CD14-positive monocyte (primary cell): ENCODE measurements around the gene MECP2. TPM values are rescaled to one million over a fixed set of nuclear protein-coding genes. Genes with fewer than 3 reads are reported as not detected.

ENCODE experiments used
- DNase-seq, 3 donors: peaks; one replicate each; pipeline ENCODE4 v3.0.0-alpha.2; 2011 to 2022
- H2AFZ ChIP-seq: 2 replicates; pipeline ENCODE4 v1.6.0; 2012; ENCODE audit warnings: mild to moderate bottlenecking, low read depth, low read length, inconsistent platforms; ENCODE audit not compliant: insufficient read depth, poor library complexity, severe bottlenecking
- H3K27ac ChIP-seq, 2 donors: 1 replicate in 1 of 2; 2 replicates in 1 of 2; pipeline ENCODE4 v1.5.1; 2012 to 2013; ENCODE audit warnings: low read length in 2 of 2, control low read depth in 1 of 2, inconsistent platforms in 1 of 2, low read depth in 1 of 2, mild to moderate bottlenecking in 1 of 2
- H3K27me3 ChIP-seq, 2 donors: one replicate each; pipeline versions ENCODE4 v1.6.0 to v1.6.1; 2011 to 2013; ENCODE audit warnings: low read length in 2 of 2; ENCODE audit not compliant: control insufficient read depth in 2 of 2, insufficient read depth in 2 of 2
- H3K36me3 ChIP-seq, 2 donors: replicated peaks in 1 of 2; 1 replicate in 1 of 2; 2 replicates in 1 of 2; pipeline versions ENCODE4 v1.5.1 to v1.6.1; 2012 to 2013; ENCODE audit warnings: low read length in 2 of 2, control low read depth in 1 of 2, inconsistent platforms in 1 of 2, mild to moderate bottlenecking in 1 of 2; ENCODE audit not compliant: insufficient read depth in 2 of 2, control insufficient read depth in 1 of 2
- H3K4me1 ChIP-seq, 2 donors: 1 replicate in 1 of 2; 2 replicates in 1 of 2; pipeline versions ENCODE4 v1.5.1 to v1.6.1; 2012 to 2013; ENCODE audit warnings: low read length in 2 of 2, control low read depth in 1 of 2, inconsistent platforms in 1 of 2, mild to moderate bottlenecking in 1 of 2, moderate library complexity in 1 of 2; ENCODE audit not compliant: insufficient read depth in 2 of 2, control insufficient read depth in 1 of 2
- H3K4me2 ChIP-seq: replicated peaks from 2 replicates; pipeline ENCODE3; 2012; ENCODE audit warnings: low read length, moderate library complexity, mild to moderate bottlenecking; ENCODE audit not compliant: poor library complexity, severe bottlenecking; ENCODE audit errors: extremely low read depth
- H3K4me3 ChIP-seq, 3 experiments: fragments of 200-600 bp in 1 of 3; sonication (generic) in 1 of 3; replicated peaks in 1 of 3; 1 replicate in 2 of 3; 2 replicates in 1 of 3; pipeline ENCODE4 v1.5.1; 2011 to 2013; ENCODE audit warnings: low read length in 3 of 3, mild to moderate bottlenecking in 3 of 3, control low read depth in 2 of 3, low read depth in 2 of 3, inconsistent platforms in 1 of 3, moderate library complexity in 1 of 3
- H3K79me2 ChIP-seq: 2 replicates; pipeline ENCODE4 v1.6.0; 2012; ENCODE audit warnings: mild to moderate bottlenecking, control low read depth, inconsistent platforms, low read length, moderate library complexity; ENCODE audit not compliant: insufficient read depth
- H3K9ac ChIP-seq: 2 replicates; pipeline ENCODE4 v1.6.0; 2017; ENCODE audit warnings: low read length, mild to moderate bottlenecking; ENCODE audit not compliant: insufficient read depth, poor library complexity, severe bottlenecking
- H3K9me3 ChIP-seq, 2 donors: replicated peaks in 1 of 2; 1 replicate in 1 of 2; 2 replicates in 1 of 2; pipeline versions ENCODE4 v1.5.1 to v1.6.1; 2012 to 2013; ENCODE audit warnings: low read length in 2 of 2, control low read depth in 1 of 2; ENCODE audit not compliant: control insufficient read depth in 1 of 2, insufficient read depth in 1 of 2
- H4K20me1 ChIP-seq: 2 replicates; pipeline ENCODE4 v1.6.0; 2012; ENCODE audit warnings: mild to moderate bottlenecking, low read length, control low read depth, moderate library complexity; ENCODE audit not compliant: insufficient read depth
- H3K27ac Mint-ChIP-seq, 7 donors: one replicate each; pipeline ENCODE4 v1.8.0; 2020; ENCODE audit warnings: mild to moderate bottlenecking in 7 of 7, mixed read lengths in 7 of 7, moderate library complexity in 6 of 7, inconsistent platforms in 2 of 7
- H3K27me3 Mint-ChIP-seq, 3 donors: one replicate each; pipeline ENCODE4 v1.8.0; 2021 to 2022; ENCODE audit warnings: low read depth in 3 of 3, mild to moderate bottlenecking in 3 of 3, mixed read lengths in 3 of 3, moderate library complexity in 3 of 3, inconsistent platforms in 1 of 3
- H3K36me3 Mint-ChIP-seq, 2 donors: one replicate each; pipeline ENCODE4 v1.8.0; 2020; ENCODE audit warnings: mixed read lengths in 2 of 2, inconsistent platforms in 1 of 2, mild to moderate bottlenecking in 1 of 2
- H3K4me1 Mint-ChIP-seq: one replicate; pipeline ENCODE4 v1.8.0; 2020; ENCODE audit warnings: mild to moderate bottlenecking, mixed read lengths
- H3K4me3 Mint-ChIP-seq, 2 donors: one replicate each; pipeline ENCODE4 v1.8.0; 2020; ENCODE audit warnings: mild to moderate bottlenecking in 2 of 2, mixed read lengths in 2 of 2, moderate library complexity in 1 of 2
- H3K9me3 Mint-ChIP-seq, 7 donors: one replicate each; pipeline ENCODE4 v1.8.0; 2020 to 2022; ENCODE audit warnings: mixed read lengths in 7 of 7, mild to moderate bottlenecking in 6 of 7, moderate library complexity in 6 of 7, inconsistent platforms in 2 of 7
- WGBS: methylation state at CpG from one replicate; pipeline ENCODE4 v1.1.5; 2013; ENCODE audit warnings: missing lambda C conversion rate; ENCODE audit not compliant: insufficient coverage; 5-methylcytosine and 5-hydroxymethylcytosine counted together
- intact Hi-C, 2 donors: fragments of 100-400 bp; cut with micrococcal nuclease; formaldehyde crosslinking; loops; one replicate each; pipeline versions ENCODE4 v1.15.0 to v1.15.1; 2023
- polyA plus RNA-seq, 3 donors: library from polyadenylated mRNA; depleted of rRNA in 1 of 3; unstranded in 2 of 3; stranded (reverse) in 1 of 3; fragments of 300-500 nt in 2 of 3; fragments of >200 nt in 1 of 3; fragmentation: Illumina TruSeq in 2 of 3; gene quantifications; 1 replicate in 2 of 3; 2 replicates in 1 of 3; pipeline ENCODE4 v1.2.3, GENCODE V29; 2012 to 2021
- TF ChIP-seq, protein P1 (sequence below): fragments of 200-600 bp; IDR thresholded peaks from one replicate; pipeline ENCODE4 v1.8.0; 2022; ENCODE audit warnings: antibody characterized with exemption, mild to moderate bottlenecking

Gene MECP2
- polyA plus RNA-seq, 3 donors, result 5.2 to 21.2 (median 9.6) TPM

DNA sequence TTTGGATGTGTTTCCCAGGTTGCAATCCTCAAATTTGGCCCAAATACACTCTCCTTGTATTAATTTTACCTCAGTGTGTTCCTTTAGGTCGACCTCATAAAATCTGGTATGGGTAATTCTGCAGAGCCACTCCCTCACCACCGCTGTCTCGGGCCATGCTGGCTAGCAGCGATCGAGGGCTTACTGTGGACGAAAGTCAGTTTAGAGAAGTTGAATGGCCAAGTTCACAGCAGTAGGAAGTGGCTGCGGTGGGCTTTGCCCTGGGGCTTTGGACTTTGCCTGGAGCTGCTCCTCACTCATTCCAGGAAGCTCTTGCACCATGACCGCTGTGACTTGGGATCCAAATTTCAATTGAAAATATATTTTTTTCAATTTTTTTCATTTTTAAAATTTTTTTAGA lies 105.3 kb downstream of the MECP2 start:
- Histone ChIP-seq H3K9ac (no peak overlapping the region), H3K9me3 (peaks cover 0 to 6% of the 10 kb centered on the region in 2 donors), H3K4me1 (peaks cover 12 to 13% of the 10 kb centered on the region in 2 donors), H3K36me3 (no peaks in the 10 kb centered on the region), H3K4me2 (peak overlapping the region; percentile 19), H2AFZ (no peak overlapping the region), H4K20me1 (no peaks in the 10 kb centered on the region), H3K79me2 (no peaks in the 10 kb centered on the region), H3K4me3 (no peak overlapping the region), H3K27me3 (peaks cover 0 to 10% of the 10 kb centered on the region in 2 donors), H3K27ac (no peak overlapping the region)
- H3K4me1 Mint-ChIP-seq, result peaks cover 8% of the 10 kb centered on the region
- peaks cover 0 to 14% (median 4%) of the 10 kb centered on the region in 7 donors for H3K9me3 Mint-ChIP-seq
- TF ChIP-seq, protein P1, sequence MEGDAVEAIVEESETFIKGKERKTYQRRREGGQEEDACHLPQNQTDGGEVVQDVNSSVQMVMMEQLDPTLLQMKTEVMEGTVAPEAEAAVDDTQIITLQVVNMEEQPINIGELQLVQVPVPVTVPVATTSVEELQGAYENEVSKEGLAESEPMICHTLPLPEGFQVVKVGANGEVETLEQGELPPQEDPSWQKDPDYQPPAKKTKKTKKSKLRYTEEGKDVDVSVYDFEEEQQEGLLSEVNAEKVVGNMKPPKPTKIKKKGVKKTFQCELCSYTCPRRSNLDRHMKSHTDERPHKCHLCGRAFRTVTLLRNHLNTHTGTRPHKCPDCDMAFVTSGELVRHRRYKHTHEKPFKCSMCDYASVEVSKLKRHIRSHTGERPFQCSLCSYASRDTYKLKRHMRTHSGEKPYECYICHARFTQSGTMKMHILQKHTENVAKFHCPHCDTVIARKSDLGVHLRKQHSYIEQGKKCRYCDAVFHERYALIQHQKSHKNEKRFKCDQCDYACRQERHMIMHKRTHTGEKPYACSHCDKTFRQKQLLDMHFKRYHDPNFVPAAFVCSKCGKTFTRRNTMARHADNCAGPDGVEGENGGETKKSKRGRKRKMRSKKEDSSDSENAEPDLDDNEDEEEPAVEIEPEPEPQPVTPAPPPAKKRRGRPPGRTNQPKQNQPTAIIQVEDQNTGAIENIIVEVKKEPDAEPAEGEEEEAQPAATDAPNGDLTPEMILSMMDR, result no peak
- DNase-seq, result peak in 2 of 3 donors; percentile 39 to 57
- intact Hi-C loops, result no loop called here
- peak overlapping the region; percentile 30 to 43 for H3K4me3 Mint-ChIP-seq
- H3K27me3 Mint-ChIP-seq, result peaks cover 0 to 58% (median 0%) of the 10 kb centered on the region in 3 donors
- no CpG with 5 or more reads among the region's 8 CpGs for WGBS
- no peaks in the 10 kb centered on the region for H3K36me3 Mint-ChIP-seq
- H3K27ac Mint-ChIP-seq, result peak overlapping the region in 3 of 7 donors; percentile 2 to 63 (median 57)

DNA sequence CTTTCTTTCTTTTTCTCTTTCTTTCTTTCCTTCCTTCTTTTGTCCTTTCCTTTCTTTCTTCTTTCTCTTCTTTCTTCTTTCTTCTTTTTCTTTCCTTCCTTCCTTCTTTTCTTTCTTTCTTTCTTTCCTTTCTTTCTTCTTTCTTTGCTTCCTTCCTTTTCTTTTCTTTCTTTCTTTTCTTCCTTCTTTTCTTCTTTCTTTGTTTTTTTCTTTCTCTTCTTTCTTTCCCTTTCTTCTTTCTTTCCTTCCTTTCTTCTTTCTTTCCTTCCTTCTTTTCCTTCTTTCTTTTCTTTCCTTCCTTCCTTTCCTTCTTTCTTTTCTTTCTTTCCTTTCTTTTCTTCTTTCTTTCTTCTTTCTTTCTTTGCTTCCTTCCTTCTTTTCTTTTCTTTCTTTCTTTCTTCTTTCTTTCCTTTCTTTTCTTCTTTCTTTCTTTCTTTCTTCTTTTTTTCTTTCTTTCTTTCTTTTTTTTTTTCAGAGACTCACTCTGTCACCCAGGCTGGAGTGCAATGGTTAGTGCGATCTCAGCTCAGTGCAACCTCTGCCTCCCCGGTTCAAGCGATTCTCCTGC lies 106.4 kb downstream of the MECP2 start:
- Histone ChIP-seq H4K20me1 (no peaks in the 10 kb centered on the region), H3K27me3 (peaks cover 0 to under 1% of the 10 kb centered on the region in 2 donors), H3K79me2 (no peaks in the 10 kb centered on the region), H3K36me3 (no peaks in the 10 kb centered on the region), H3K4me3 (no peak overlapping the region), H3K4me1 (peaks cover 12 to 15% of the 10 kb centered on the region in 2 donors), H2AFZ (no peak overlapping the region), H3K27ac (no peak overlapping the region), H3K9me3 (peaks cover 0 to 6% of the 10 kb centered on the region in 2 donors), H3K4me2 (no peak overlapping the region), H3K9ac (no peak overlapping the region)
- intact Hi-C loops, result no loop called here
- Mint-ChIP-seq H3K4me1 (peaks cover 11% of the 10 kb centered on the region), H3K27ac (peak overlapping the region in 1 of 7 donors; percentile 31), H3K36me3 (no peaks in the 10 kb centered on the region), H3K9me3 (peaks cover 0 to 20% (median 4%) of the 10 kb centered on the region in 7 donors), H3K27me3 (peaks cover 0 to 61% (median 0%) of the 10 kb centered on the region in 3 donors), H3K4me3 (no peak overlapping the region)
- no CpG with 5 or more reads among the region's 3 CpGs for WGBS
- no peak for DNase-seq
- TF ChIP-seq, protein P1, result peak; percentile 11
